ENCODE results near the gene PPP2R2C. TPM values are rescaled to one million over a fixed set of nuclear protein-coding genes. Genes with fewer than 3 reads are reported as not detected.

Gene PPP2R2C
- total RNA-seq, 1 experiment from 2014 or later = 32.9 TPM

- no peaks in the 10 kb centered on the region for H4K20me1 ChIP-seq (ENCODE audit: insufficient read depth)
- CTCF ChIA-PET = no interaction called here
Measured at GRCh38 chr4:6449746-6450369, 22.6 kb downstream of the PPP2R2C start.

GRCh38 chr4:6449335-6449734 lies 23.1 kb downstream of the PPP2R2C start:
- no peaks in the 10 kb centered on the region for H3K9me2 ChIP-seq (ENCODE audit: insufficient read depth)
- H3K4me3 ChIP-seq (replicated peaks in 1 of 2; ENCODE audit: low read depth in 1 of 2, low read length in 2 of 2) = no peak overlapping the region
- intact Hi-C loops (cut with micrococcal nuclease) = no loop called here
- no peaks in the 10 kb centered on the region for H4K20me1 ChIP-seq (ENCODE audit: insufficient read depth)
- no peaks in the 10 kb centered on the region for H3K79me2 ChIP-seq (ENCODE audit: insufficient read depth, low read length)
- H3K9ac ChIP-seq (ENCODE audit: low read length) = no peak overlapping the region
- H2AFZ ChIP-seq (ENCODE audit: low read depth, low read length, poor library complexity, severe bottlenecking) = no peak overlapping the region
- no peaks in the 10 kb centered on the region for H3K36me3 ChIP-seq (ENCODE audit: control insufficient read depth in 1 of 2, insufficient read depth in 2 of 2, low read length in 2 of 2)
- ATAC-seq = no peak
- no peak overlapping the region for H3K27ac ChIP-seq (ENCODE audit: low read depth, low read length)
- BruUV-seq (replicated peaks) = no TSS peak
- RAD21 ChIA-PET (ENCODE audit: low non-redundant PET in 1 of 2, low total read pairs in 2 of 2, uncharacterized antibody in 2 of 2, unreplicated experiment in 2 of 2) = no interaction called here
- CTCF ChIA-PET = no interaction called here
- no peak for TF ChIP-seq SP1 (IDR thresholded peaks at IDR 0.05; ENCODE audit: low read depth)
- no peak for TF ChIP-seq ATF3 (IDR thresholded peaks at IDR 0.05)
- TF ChIP-seq TCF7L2 (IDR thresholded peaks at IDR 0.05; ENCODE audit: borderline replicate concordance, extremely low read depth, insufficient read depth, insufficient read length) = no peak
- TF ChIP-seq SIN3A (IDR thresholded peaks at IDR 0.05; ENCODE audit: low read depth) = no peak
- TF ChIP-seq POLR2A (IDR thresholded peaks at IDR 0.05; ENCODE audit: borderline replicate concordance, extremely low read depth, insufficient read depth, insufficient read length) = no peak
- no peak for TF ChIP-seq MAX (IDR thresholded peaks at IDR 0.05)
- no peak for TF ChIP-seq POLR2AphosphoS5 (IDR thresholded peaks at IDR 0.05; ENCODE audit: low read depth, low read length)
- no peak for TF ChIP-seq EZH2 (IDR thresholded peaks at IDR 0.05)
- no peak for TF ChIP-seq ZFX (IDR thresholded peaks at IDR 0.05)
- TF ChIP-seq CBX3 (IDR thresholded peaks at IDR 0.05; ENCODE audit: low read depth) = no peak
- TF ChIP-seq RAD21 (IDR thresholded peaks at IDR 0.05; ENCODE audit: low read depth) = no peak
- no peak for TF ChIP-seq ZNF274 (IDR thresholded peaks at IDR 0.05; ENCODE audit: low read depth, low read length)
- H3K9me3 ChIP-seq (ENCODE audit: control insufficient read depth in 1 of 2, insufficient read depth in 1 of 2, low read depth in 1 of 2, low read length in 2 of 2) = no peaks in the 10 kb centered on the region
- no peak for DNase-seq (ENCODE audit: low read depth, low spot score)
- POLR2A ChIA-PET = no interaction called here
- H3K27me3 ChIP-seq (ENCODE audit: insufficient read depth, low read length) = 0 out of 2 replicates have a peak, but pooled peaks cover 2% of the 10 kb centered on the region
- peaks cover 0 to 11% of the 10 kb centered on the region in 2 experiments; a peak in 1 of 4 replicates for H3K4me1 ChIP-seq (ENCODE audit: control insufficient read depth in 1 of 2, insufficient read depth in 2 of 2, low read length in 2 of 2)
- H3K4me2 ChIP-seq (ENCODE audit: low read length) = no peak overlapping the region

More at GRCh38 chr4:6449746-6450369, 22.6 kb downstream of the PPP2R2C start:
- Histone ChIP-seq H3K4me3 (replicated peaks in 1 of 2; ENCODE audit: low read depth in 1 of 2, low read length in 2 of 2) (no peak overlapping the region), H3K27ac (ENCODE audit: low read depth, low read length) (no peak overlapping the region), H3K79me2 (ENCODE audit: insufficient read depth, low read length) (no peaks in the 10 kb centered on the region), H3K4me1 (ENCODE audit: control insufficient read depth in 1 of 2, insufficient read depth in 2 of 2, low read length in 2 of 2) (peaks cover 0 to 11% of the 10 kb centered on the region in 2 experiments; a peak in 1 of 4 replicates), H3K9me2 (ENCODE audit: insufficient read depth) (no peaks in the 10 kb centered on the region), H3K36me3 (ENCODE audit: control insufficient read depth in 1 of 2, insufficient read depth in 2 of 2, low read length in 2 of 2) (no peaks in the 10 kb centered on the region), H3K9ac (ENCODE audit: low read length) (no peak overlapping the region), H3K4me2 (ENCODE audit: low read length) (no peak overlapping the region), H3K9me3 (ENCODE audit: control insufficient read depth in 1 of 2, insufficient read depth in 1 of 2, low read depth in 1 of 2, low read length in 2 of 2) (no peaks in the 10 kb centered on the region), H3K27me3 (ENCODE audit: insufficient read depth, low read length) (0 out of 2 replicates have a peak, but pooled peaks cover 2% of the 10 kb centered on the region), H2AFZ (ENCODE audit: low read depth, low read length, poor library complexity, severe bottlenecking) (no peak overlapping the region)
- RAD21 ChIA-PET (ENCODE audit: low non-redundant PET in 1 of 2, low total read pairs in 2 of 2, uncharacterized antibody in 2 of 2, unreplicated experiment in 2 of 2) = no interaction called here
- no TSS peak for BruUV-seq (replicated peaks)
- intact Hi-C loops (cut with micrococcal nuclease) = no loop called here
- DNase-seq (ENCODE audit: low read depth, low spot score) = no peak
- POLR2A ChIA-PET = no interaction called here
- TF ChIP-seq YY1 (IDR thresholded peaks at IDR 0.05; ENCODE audit: extremely low read depth, insufficient replicate concordance, low read depth, low read length) (no peak), TCF7L2 (IDR thresholded peaks at IDR 0.05; ENCODE audit: borderline replicate concordance, extremely low read depth, insufficient read depth, insufficient read length) (no peak), EZH2 (IDR thresholded peaks at IDR 0.05) (no peak), ZNF274 (IDR thresholded peaks at IDR 0.05; ENCODE audit: low read depth, low read length) (no peak), EZH2phosphoT487 (IDR thresholded peaks at IDR 0.05; ENCODE audit: borderline replicate concordance) (no peak)
- ATAC-seq = no peak

All from HCT116 (cell line).